IPS DF 6.9 (cell line): Measurements from ENCODE around the gene UBE2R2.
A peak's percentile ranks its signal among the peaks of the same experiment; 100 is the strongest.
"Not testable (repeated sequence)": the region's sequence is repeated elsewhere in the genome, so short reads cannot be mapped to it uniquely, and the experiment has no call there.

Source experiments
- DNase-seq: peaks from one replicate; pipeline ENCODE4 v3.0.0-alpha.2; 2013; ENCODE audit warnings: low read depth, low spot score
- H3K27ac ChIP-seq: one replicate; pipeline ENCODE4 v1.5.1; 2013; ENCODE audit warnings: low read length, control low read depth
- H3K27me3 ChIP-seq: 2 replicates; pipeline ENCODE4 v1.6.1; 2013; ENCODE audit warnings: mild to moderate bottlenecking, low read length; ENCODE audit not compliant: control insufficient read depth, insufficient read depth
- H3K36me3 ChIP-seq: 2 replicates; pipeline ENCODE4 v1.6.1; 2013; ENCODE audit warnings: low read length; ENCODE audit not compliant: control insufficient read depth, insufficient read depth
- H3K4me1 ChIP-seq: 2 replicates; pipeline ENCODE4 v1.6.1; 2013; ENCODE audit warnings: low read length; ENCODE audit not compliant: control insufficient read depth, insufficient read depth
- H3K4me3 ChIP-seq: 2 replicates; pipeline ENCODE4 v1.5.1; 2013; ENCODE audit warnings: mild to moderate bottlenecking, low read length
- H3K9me3 ChIP-seq: 2 replicates; pipeline ENCODE4 v1.6.1; 2013; ENCODE audit warnings: low read length, inconsistent platforms; ENCODE audit not compliant: control insufficient read depth, insufficient read depth
- WGBS: extraction: QIAGEN DNeasy Blood & Tissue Kit; methylation state at CpG from one replicate; pipeline ENCODE4 v1.1.7; 2013; ENCODE audit warnings: mixed read lengths, missing lambda C conversion rate; ENCODE audit not compliant: insufficient read length, insufficient coverage; 5-methylcytosine and 5-hydroxymethylcytosine counted together

UBE2R2 gene, protein sequence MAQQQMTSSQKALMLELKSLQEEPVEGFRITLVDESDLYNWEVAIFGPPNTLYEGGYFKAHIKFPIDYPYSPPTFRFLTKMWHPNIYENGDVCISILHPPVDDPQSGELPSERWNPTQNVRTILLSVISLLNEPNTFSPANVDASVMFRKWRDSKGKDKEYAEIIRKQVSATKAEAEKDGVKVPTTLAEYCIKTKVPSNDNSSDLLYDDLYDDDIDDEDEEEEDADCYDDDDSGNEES

GRCh38 chr9:33816327-33817252 is at the start of gene UBE2R2:
UBE2R2 (plus strand) TSS chr9:33817160; CDS start chr9:33817758, 598 bp downstream.
- peak; percentile 61 for DNase-seq
- Histone ChIP-seq H3K36me3 (no peaks in the 10 kb centered on the region), H3K4me3 (peak within 1 kb of the TSS; percentile 91), H3K4me1 (no peaks in the 10 kb centered on the region; the same call in 1 of the 2 replicates), H3K27me3 (no peaks in the 10 kb centered on the region), H3K27ac (no peak within 1 kb of the TSS), H3K9me3 (no peaks in the 10 kb centered on the region)
- no CpG with 5 or more reads among the region's 66 CpGs for WGBS

DNA sequence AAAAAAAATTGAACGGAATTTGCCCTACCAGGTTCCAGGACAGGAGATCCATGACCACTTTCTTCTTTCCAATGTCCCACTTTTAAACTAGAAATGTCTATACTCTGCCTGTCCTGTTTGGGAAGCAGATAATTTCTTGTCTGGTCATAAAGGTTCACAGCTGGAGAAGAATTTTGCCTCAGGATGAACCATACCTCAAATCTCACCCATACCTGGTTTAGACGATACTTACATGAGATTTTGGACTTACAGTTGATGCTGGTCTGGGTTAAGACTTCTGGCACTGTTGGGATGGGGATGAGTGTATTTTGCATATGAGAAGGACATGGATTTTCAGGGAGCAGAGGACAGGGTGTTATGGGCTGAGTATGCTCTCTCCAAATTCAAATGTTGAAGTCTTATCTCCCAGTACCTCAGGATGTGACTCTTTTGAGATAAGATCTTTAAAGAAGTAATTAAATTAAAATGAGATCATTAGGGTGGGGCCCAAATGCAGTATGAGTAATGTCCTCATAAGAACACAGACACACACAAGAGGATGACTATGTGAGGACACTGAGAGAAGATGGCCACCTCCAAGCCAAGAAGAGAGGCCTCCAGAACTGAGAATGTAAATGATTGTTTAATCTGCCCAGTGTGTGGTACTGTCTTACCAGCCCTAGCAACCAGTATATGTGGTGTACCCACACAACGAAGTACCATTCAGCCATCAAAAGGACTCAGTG is 46.6 kb upstream of the UBE2R2 start:
- H3K9me3 ChIP-seq, H3K27me3 ChIP-seq, H3K4me3 ChIP-seq, H3K4me1 ChIP-seq, DNase-seq, H3K36me3 ChIP-seq, H3K27ac ChIP-seq: not testable (repeated sequence)
- no CpG with 5 or more reads among the region's 3 CpGs for WGBS

- not testable (repeated sequence) for H3K9me3 ChIP-seq, H3K4me3 ChIP-seq, H3K36me3 ChIP-seq, H3K27ac ChIP-seq, DNase-seq, H3K4me1 ChIP-seq, H3K27me3 ChIP-seq
These were observed 43.8 kb upstream of the UBE2R2 start for GRCh38 chr9:33773135-33773534.

GRCh38 chr9:33774074-33774659 is 42.8 kb upstream of the UBE2R2 start:
- H3K9me3 ChIP-seq, DNase-seq, H3K4me1 ChIP-seq, H3K4me3 ChIP-seq, H3K36me3 ChIP-seq, H3K27me3 ChIP-seq, H3K27ac ChIP-seq: not testable (repeated sequence)
- no CpG with 5 or more reads among the region's 5 CpGs for WGBS

DNA sequence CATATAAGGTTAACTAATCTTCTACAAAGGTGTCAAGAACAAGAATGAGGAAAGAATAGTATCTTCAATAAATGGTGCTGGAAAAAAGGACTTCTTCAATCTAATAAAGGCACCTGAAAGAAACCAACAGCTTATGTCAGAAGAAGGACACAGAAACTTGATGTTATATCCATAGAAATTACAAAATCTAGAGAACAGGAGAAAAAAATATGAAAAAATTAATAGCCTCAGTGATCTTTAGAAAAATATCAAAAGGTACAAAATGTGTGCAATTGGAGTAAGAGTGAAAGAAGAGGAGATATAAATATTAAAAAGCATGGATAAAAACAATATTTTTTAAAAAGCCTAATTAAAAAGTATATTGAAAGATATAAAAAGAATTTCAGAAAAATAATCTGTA is 40.4 kb upstream of the UBE2R2 start:
- H3K36me3 ChIP-seq: no peaks in the 10 kb centered on the region
- no peaks in the 10 kb centered on the region for H3K4me1 ChIP-seq
- H3K9me3 ChIP-seq: no peaks in the 10 kb centered on the region
- H3K27me3 ChIP-seq: no peaks in the 10 kb centered on the region
- no peak overlapping the region for H3K27ac ChIP-seq
- H3K4me3 ChIP-seq: no peak overlapping the region
- no peak for DNase-seq

DNA sequence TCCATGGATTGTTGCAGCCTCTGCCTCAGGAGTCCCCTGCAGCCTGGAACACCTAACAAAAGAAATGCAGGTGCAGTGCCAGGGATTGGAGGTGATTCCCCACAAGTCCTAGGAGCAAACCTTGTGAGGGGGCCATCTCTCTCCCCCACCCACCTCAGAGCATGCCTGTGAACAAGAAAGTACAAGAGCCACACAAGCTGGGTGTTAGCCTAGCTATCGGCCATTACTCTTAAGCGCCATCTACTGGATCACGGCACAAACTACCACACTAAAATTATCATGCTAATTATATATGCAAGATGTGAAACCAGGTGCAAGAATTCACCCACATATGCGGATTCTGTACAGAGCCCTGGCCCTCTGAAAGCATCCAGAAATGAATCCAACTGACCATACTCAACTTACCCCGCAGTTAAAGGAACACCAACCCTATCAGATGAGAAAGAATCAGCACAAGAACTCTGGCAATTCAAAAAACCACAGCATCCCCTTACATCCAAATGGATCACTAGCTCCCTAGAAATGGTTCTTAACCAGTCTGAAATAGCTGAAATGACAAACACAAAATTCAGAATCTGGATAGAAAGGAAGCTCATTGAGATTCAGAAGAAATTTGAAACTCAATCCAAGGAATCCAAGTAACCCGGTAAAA is 38.1 kb upstream of the UBE2R2 start:
- Histone ChIP-seq H3K9me3 (no peaks in the 10 kb centered on the region), H3K4me3 (no peak overlapping the region), H3K27ac (no peak overlapping the region), H3K4me1 (no peaks in the 10 kb centered on the region), H3K27me3 (no peaks in the 10 kb centered on the region), H3K36me3 (no peaks in the 10 kb centered on the region)
- DNase-seq: peak; percentile 18
- no CpG with 5 or more reads among the region's 6 CpGs for WGBS

- H3K27ac ChIP-seq: no peak overlapping the region
- H3K4me1 ChIP-seq: no peaks in the 10 kb centered on the region
- H3K9me3 ChIP-seq: no peaks in the 10 kb centered on the region
- H3K4me3 ChIP-seq: no peak overlapping the region
- no peak for DNase-seq
- no peaks in the 10 kb centered on the region for H3K36me3 ChIP-seq
- no peaks in the 10 kb centered on the region for H3K27me3 ChIP-seq
These were observed 36.7 kb upstream of the UBE2R2 start for GRCh38 chr9:33780276-33780675.

DNA sequence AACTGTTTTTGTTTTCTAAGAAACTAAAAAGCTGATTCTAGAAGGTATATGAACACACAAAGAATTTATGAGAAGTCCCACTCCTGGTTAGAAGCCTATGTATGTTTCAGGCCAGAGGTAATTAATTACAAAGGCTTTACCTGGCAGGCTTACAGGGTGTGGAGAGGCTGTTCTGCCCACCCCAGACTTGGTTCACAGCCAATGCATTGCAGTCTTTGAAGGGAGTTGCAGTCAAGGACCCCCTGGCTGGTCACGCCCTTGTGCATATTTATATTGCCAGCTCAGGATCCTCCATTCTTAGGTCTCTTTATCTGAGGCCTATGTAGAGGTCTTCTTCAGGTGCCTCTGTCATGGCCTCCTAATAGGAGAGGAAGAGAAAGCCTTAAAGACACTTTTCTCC is 35.2 kb upstream of the UBE2R2 start:
- DNase-seq: no peak
- Histone ChIP-seq H3K9me3 (no peaks in the 10 kb centered on the region), H3K27ac (no peak overlapping the region), H3K4me3 (no peak overlapping the region), H3K4me1 (no peaks in the 10 kb centered on the region), H3K36me3 (no peaks in the 10 kb centered on the region), H3K27me3 (no peaks in the 10 kb centered on the region)
- WGBS: no CpG with 5 or more reads among the region's 1 CpG

- H3K36me3 ChIP-seq: no peaks in the 10 kb centered on the region
- no peak for DNase-seq
- H3K4me3 ChIP-seq: no peak overlapping the region
- no peaks in the 10 kb centered on the region for H3K9me3 ChIP-seq
- WGBS: no CpG with 5 or more reads among the region's 4 CpGs
- no peaks in the 10 kb centered on the region for H3K27me3 ChIP-seq
- H3K27ac ChIP-seq: no peak overlapping the region
- no peaks in the 10 kb centered on the region for H3K4me1 ChIP-seq
These were observed 34.4 kb upstream of the UBE2R2 start for GRCh38 chr9:33782395-33783152.
